ENCODE measurements around the gene ABCA5. TPM values are rescaled to one million over a fixed set of nuclear protein-coding genes. Genes with fewer than 3 reads are reported as not detected.

Gene ABCA5
- total RNA-seq, 6 donors from 2014 or later, result 10.5 to 62.4 (median 23.1) TPM

DNA sequence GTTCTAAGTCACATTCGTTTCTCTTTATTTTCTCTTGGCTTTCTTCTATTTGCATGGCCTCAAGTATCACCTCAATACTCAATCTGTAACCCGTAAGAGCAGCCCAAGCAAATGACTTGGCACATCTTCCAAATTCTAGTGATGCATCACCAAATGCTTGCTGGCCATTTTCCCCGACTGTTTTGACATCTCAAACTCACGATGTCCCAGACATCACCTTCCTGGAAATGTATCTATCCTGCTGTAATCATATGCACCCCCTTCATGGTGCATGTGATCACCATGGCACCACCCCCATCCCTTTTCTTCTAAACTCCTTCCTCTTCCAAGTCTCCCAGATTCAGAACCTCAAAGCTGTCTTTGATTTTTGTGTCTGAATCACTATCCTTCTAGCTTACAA is 24.0 kb upstream of the ABCA5 start:
- TF ChIP-seq POLR2AphosphoS5 (IDR thresholded peaks at IDR 0.05) (no peak), EP300 (IDR thresholded peaks at IDR 0.05) (no peak), POLR2A (IDR thresholded peaks at IDR 0.05) (no peak)
- TF ChIP-seq, protein P1, sequence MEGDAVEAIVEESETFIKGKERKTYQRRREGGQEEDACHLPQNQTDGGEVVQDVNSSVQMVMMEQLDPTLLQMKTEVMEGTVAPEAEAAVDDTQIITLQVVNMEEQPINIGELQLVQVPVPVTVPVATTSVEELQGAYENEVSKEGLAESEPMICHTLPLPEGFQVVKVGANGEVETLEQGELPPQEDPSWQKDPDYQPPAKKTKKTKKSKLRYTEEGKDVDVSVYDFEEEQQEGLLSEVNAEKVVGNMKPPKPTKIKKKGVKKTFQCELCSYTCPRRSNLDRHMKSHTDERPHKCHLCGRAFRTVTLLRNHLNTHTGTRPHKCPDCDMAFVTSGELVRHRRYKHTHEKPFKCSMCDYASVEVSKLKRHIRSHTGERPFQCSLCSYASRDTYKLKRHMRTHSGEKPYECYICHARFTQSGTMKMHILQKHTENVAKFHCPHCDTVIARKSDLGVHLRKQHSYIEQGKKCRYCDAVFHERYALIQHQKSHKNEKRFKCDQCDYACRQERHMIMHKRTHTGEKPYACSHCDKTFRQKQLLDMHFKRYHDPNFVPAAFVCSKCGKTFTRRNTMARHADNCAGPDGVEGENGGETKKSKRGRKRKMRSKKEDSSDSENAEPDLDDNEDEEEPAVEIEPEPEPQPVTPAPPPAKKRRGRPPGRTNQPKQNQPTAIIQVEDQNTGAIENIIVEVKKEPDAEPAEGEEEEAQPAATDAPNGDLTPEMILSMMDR (IDR thresholded peaks at IDR 0.05), result no peak
- H3K27ac ChIP-seq, result no peak overlapping the region
- no peaks in the 10 kb centered on the region for H3K9me3 ChIP-seq
- DNase-seq (no peak), ATAC-seq (ENCODE audit: low FRiP score in 2 of 2) (no peak)
- H3K27me3 ChIP-seq, result no peaks in the 10 kb centered on the region
- WGBS, 2 donors, result 60 to 71% methylated on average over 4 of the region's 4 CpGs
- H3K36me3 ChIP-seq, result no peaks in the 10 kb centered on the region
- no peak overlapping the region for H3K4me3 ChIP-seq
- no peaks in the 10 kb centered on the region for H3K4me1 ChIP-seq

DNA sequence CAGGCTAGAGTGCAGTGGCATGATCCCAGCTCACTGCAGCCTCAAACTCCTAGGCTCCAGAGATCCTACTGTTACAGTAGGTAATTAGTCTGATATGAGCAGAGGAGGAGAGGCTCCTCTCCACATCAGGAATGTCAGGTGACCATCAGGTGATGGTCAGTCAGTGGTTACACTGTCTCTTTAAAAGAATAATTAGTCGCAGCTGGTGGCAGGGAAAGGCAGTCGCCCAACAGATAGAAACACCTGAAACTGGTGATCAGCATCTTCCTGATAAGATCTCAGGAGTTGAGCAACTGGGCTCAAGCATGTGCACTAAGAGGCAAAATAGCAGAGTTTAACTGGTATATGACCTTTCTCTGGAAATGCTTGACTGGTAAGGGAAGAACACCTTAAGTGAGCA is 21.5 kb upstream of the ABCA5 start:
- Histone ChIP-seq H3K27me3 (no peaks in the 10 kb centered on the region), H3K36me3 (no peaks in the 10 kb centered on the region), H3K4me3 (no peak overlapping the region), H3K4me1 (no peaks in the 10 kb centered on the region), H3K27ac (no peak overlapping the region), H3K9me3 (no peaks in the 10 kb centered on the region)
- 82 to 85% methylated on average over 2 of the region's 2 CpGs for WGBS, 2 donors
- no peak for DNase-seq
- no peak for TF ChIP-seq POLR2AphosphoS5 (IDR thresholded peaks at IDR 0.05)
- no peak for TF ChIP-seq EP300 (IDR thresholded peaks at IDR 0.05)
- TF ChIP-seq, protein P1 (IDR thresholded peaks at IDR 0.05), result no peak
- no peak for TF ChIP-seq POLR2A (IDR thresholded peaks at IDR 0.05)
- ATAC-seq (ENCODE audit: low FRiP score in 2 of 2), result no peak

DNA sequence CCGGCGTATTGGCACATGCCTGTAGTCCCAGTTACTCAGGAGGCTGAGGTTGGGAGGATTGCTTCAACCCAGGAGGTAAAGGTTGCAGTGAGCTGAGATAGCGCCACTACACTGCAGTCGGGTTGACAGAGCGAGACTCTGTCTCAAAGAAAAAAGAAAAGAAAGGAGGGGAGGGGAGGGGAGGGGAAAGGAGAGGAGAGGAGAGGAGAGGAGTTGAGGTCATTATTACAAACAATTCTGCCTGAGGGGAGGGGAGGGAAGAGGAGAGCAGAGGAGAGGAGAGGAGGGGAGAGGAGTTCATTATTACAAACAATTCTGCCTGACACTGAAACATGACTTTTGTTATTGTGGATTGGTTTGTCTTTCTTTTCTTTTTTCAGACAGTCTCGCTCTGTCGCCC is 19.8 kb upstream of the ABCA5 start:
- 90 to 92% methylated on average over 7 of the region's 7 CpGs for WGBS, 2 donors
- no peaks in the 10 kb centered on the region for H3K27me3 ChIP-seq
- no peak for DNase-seq
- H3K4me3 ChIP-seq, result no peak overlapping the region
- no peak overlapping the region for H3K27ac ChIP-seq
- no peak for TF ChIP-seq EP300 (IDR thresholded peaks at IDR 0.05)
- TF ChIP-seq, protein P1 (IDR thresholded peaks at IDR 0.05), result no peak
- TF ChIP-seq POLR2A (IDR thresholded peaks at IDR 0.05), result no peak
- TF ChIP-seq POLR2AphosphoS5 (IDR thresholded peaks at IDR 0.05), result no peak
- no peaks in the 10 kb centered on the region for H3K36me3 ChIP-seq
- no peak for ATAC-seq (ENCODE audit: low FRiP score in 2 of 2)
- H3K9me3 ChIP-seq, result no peaks in the 10 kb centered on the region
- no peaks in the 10 kb centered on the region for H3K4me1 ChIP-seq

DNA sequence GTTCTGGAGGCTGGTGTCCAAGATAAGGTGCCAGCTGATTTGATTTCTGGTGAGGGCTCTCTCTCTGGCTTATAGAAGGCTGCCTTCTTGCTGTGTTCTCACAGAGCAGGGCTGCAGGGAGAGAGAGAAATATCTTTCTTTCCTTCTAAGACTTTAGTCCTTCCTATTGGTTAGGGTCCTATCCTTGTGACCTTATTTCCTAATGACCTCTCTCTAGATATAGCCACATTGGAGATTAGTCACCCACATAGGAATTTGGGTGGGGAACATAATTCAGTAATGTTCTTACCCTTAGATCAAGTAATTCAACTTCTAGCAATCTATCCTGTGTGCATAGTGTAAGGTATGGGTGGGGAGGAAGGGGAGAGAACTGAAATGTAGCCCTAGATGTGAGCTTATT is 18.0 kb upstream of the ABCA5 start:
- ATAC-seq (ENCODE audit: low FRiP score in 2 of 2), result no peak
- no peak for DNase-seq
- Histone ChIP-seq H3K4me1 (no peaks in the 10 kb centered on the region), H3K4me3 (no peak overlapping the region), H3K36me3 (no peaks in the 10 kb centered on the region), H3K27ac (no peak overlapping the region), H3K27me3 (no peaks in the 10 kb centered on the region), H3K9me3 (no peaks in the 10 kb centered on the region)
- TF ChIP-seq, protein P1 (IDR thresholded peaks at IDR 0.05), result no peak
- TF ChIP-seq EP300 (IDR thresholded peaks at IDR 0.05) (no peak), POLR2A (IDR thresholded peaks at IDR 0.05) (no peak), POLR2AphosphoS5 (IDR thresholded peaks at IDR 0.05) (no peak)

DNA sequence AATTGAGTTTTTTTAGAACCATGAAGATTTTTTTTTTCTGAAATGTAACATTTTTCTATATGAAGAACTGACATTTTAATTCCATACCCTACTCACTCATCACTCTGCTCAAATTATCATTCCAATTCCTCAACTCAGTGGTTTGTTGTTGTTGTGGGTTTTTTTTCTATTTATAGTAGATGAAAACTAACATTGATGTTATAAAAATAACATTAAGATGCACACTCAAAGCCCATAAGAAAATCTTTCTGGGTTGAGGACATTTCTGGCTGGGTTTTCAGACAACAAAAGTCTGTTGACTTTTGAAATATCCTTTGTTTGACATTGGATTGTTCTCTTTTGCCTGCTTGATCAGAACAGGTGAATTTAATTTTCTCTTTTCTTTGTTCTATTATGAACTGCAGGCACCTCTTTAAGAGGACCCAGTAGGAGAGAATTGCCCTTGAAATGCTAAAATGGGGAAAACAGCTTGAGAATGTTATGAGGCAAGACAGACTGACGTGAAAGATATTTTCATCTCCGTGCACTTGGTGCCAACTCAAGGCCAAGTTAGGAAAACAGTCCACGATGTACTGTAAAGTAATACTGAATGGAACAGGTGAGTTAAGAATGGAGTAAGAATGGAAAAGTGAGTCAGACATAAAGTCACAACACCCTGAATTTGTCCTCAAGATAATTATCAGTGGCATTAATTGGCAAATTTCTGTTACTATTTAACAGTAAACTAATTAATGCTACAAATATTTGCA is 16.1 kb upstream of the ABCA5 start:
- DNase-seq (no peak), ATAC-seq (ENCODE audit: low FRiP score in 2 of 2) (no peak)
- Histone ChIP-seq H3K9me3 (no peaks in the 10 kb centered on the region), H3K27me3 (no peaks in the 10 kb centered on the region), H3K36me3 (no peaks in the 10 kb centered on the region), H3K4me3 (no peak overlapping the region), H3K27ac (no peak overlapping the region), H3K4me1 (no peaks in the 10 kb centered on the region)
- TF ChIP-seq POLR2AphosphoS5 (IDR thresholded peaks at IDR 0.05) (no peak), POLR2A (IDR thresholded peaks at IDR 0.05) (no peak), EP300 (IDR thresholded peaks at IDR 0.05) (no peak)
- TF ChIP-seq, protein P1 (IDR thresholded peaks at IDR 0.05), result no peak
- WGBS, 2 donors, result 62 to 72% methylated on average over 3 of the region's 3 CpGs

Measured in upper lobe of left lung (tissue), 6 donors.